HepG2 (cell line): Measurements from ENCODE around the gene ACVR1B. TPM values are rescaled to one million over a fixed set of nuclear protein-coding genes. Genes with fewer than 3 reads are reported as not detected.

Experiments
- CCDC6 ChIP-seq: sonication (generic); formaldehyde crosslinking; IDR thresholded peaks from 2 replicates; pipeline ENCODE4 v1.8.1; 2022; ENCODE audit warnings: mild to moderate bottlenecking, missing genetic modification reagents, moderate library complexity
- CTCF ChIP-seq: sonication (generic); formaldehyde crosslinking; IDR thresholded peaks from 2 replicates; pipeline ENCODE4 v1.5.0; 2020; ENCODE audit warnings: mild to moderate bottlenecking, missing genetic modification reagents, moderate library complexity
- EZH2 ChIP-seq: conservative IDR thresholded peaks from 2 replicates; pipeline ENCODE4 v1.6.1; 2012; ENCODE audit warnings: mild to moderate bottlenecking, low read depth, low read length, moderate library complexity
- ISX ChIP-seq: sonication (generic); formaldehyde crosslinking; conservative IDR thresholded peaks from 2 replicates; pipeline ENCODE4 v1.5.0; 2020; ENCODE audit warnings: missing genetic modification reagents
- KDM5B ChIP-seq: sonication (generic); formaldehyde crosslinking; IDR thresholded peaks from 2 replicates; pipeline ENCODE4 v1.4.0; 2020; ENCODE audit warnings: missing genetic modification reagents, mild to moderate bottlenecking, borderline replicate concordance
- KDM6A ChIP-seq: IDR thresholded peaks from 2 replicates; pipeline ENCODE4 v1.6.1; 2016; ENCODE audit warnings: low read depth
- KLF13 ChIP-seq: sonication (generic); formaldehyde crosslinking; IDR thresholded peaks from 2 replicates; pipeline ENCODE4 v1.4.0; 2020; ENCODE audit warnings: mild to moderate bottlenecking, missing genetic modification reagents
- MAZ ChIP-seq, 2 experiments: sonication (generic) in 1 of 2; formaldehyde crosslinking in 1 of 2; IDR thresholded peaks; 2 replicates each; pipeline versions ENCODE4 v1.5.0 to v1.6.1; 2012 to 2020; ENCODE audit warnings: low read depth in 2 of 2, mild to moderate bottlenecking in 2 of 2, borderline replicate concordance in 1 of 2, improper control_type of control experiment in 1 of 2, low read length in 1 of 2, missing genetic modification reagents in 1 of 2, moderate library complexity in 1 of 2
- MEIS1 ChIP-seq: sonication (generic); formaldehyde crosslinking; IDR thresholded peaks from 2 replicates; pipeline ENCODE4 v1.9.0; 2021; ENCODE audit warnings: mild to moderate bottlenecking, missing genetic modification reagents, moderate library complexity, borderline replicate concordance
- MEIS2 ChIP-seq: sonication (generic); formaldehyde crosslinking; IDR thresholded peaks from 2 replicates; pipeline ENCODE4 v1.9.0; 2021; ENCODE audit warnings: mild to moderate bottlenecking, missing genetic modification reagents
- MTF1 ChIP-seq: sonication (generic); formaldehyde crosslinking; IDR thresholded peaks from 2 replicates; pipeline ENCODE4 v1.5.0; 2020; ENCODE audit warnings: missing genetic modification reagents
- NBN ChIP-seq: fragments of 450-650 bp; conservative IDR thresholded peaks from 2 replicates; pipeline ENCODE4 v1.6.1; 2017
- RCOR2 ChIP-seq: IDR thresholded peaks from 2 replicates; pipeline ENCODE4 v1.6.1; 2016; ENCODE audit warnings: missing biosample characterization, missing genetic modification reagents
- RFXANK ChIP-seq: IDR thresholded peaks from 2 replicates; pipeline ENCODE4 v1.6.1; 2016
- ZKSCAN5 ChIP-seq: sonication (generic); formaldehyde crosslinking; IDR thresholded peaks from 2 replicates; pipeline ENCODE4 v1.5.1; 2020; ENCODE audit warnings: mild to moderate bottlenecking, missing genetic modification reagents
- ZNF142 ChIP-seq: sonication (generic); formaldehyde crosslinking; IDR thresholded peaks from 2 replicates; pipeline ENCODE4 v1.4.0; 2020; ENCODE audit warnings: missing genetic modification reagents
- ZNF3 ChIP-seq: IDR thresholded peaks from 2 replicates; pipeline ENCODE4 v1.7.0; 2017; ENCODE audit warnings: inconsistent platforms
- ZNF503 ChIP-seq: sonication (generic); formaldehyde crosslinking; IDR thresholded peaks from 2 replicates; pipeline ENCODE4 v1.4.0; 2020; ENCODE audit warnings: missing genetic modification reagents
- ZNF580 ChIP-seq: IDR thresholded peaks from 2 replicates; pipeline ENCODE4 v1.6.1; 2016; ENCODE audit warnings: low read depth, borderline replicate concordance
- ZNF678 ChIP-seq: sonication (generic); formaldehyde crosslinking; IDR thresholded peaks from 2 replicates; pipeline ENCODE4 v1.4.0; 2020; ENCODE audit warnings: mild to moderate bottlenecking, missing genetic modification reagents
- polyA plus RNA-seq, 8 experiments: library from polyadenylated mRNA; depleted of rRNA in 3 of 8; stranded (reverse) in 7 of 8; unstranded in 1 of 8; fragments of >200 nt; fragmentation: Illumina TruSeq in 4 of 8; extraction: Trizol in 4 of 8; gene quantifications; 2 replicates each; pipeline versions ENCODE4 v1.2.1 to v1.2.3, GENCODE V29; 2011 to 2016; ENCODE audit warnings: low read depth in 4 of 8, missing spikeins in 1 of 8, mixed read lengths in 1 of 8; ENCODE audit not compliant: insufficient read depth in 1 of 8
- total RNA-seq, 5 experiments: library from RNA; depleted of rRNA; stranded (reverse); fragments of >200 nt; fragmentation: Illumina TruSeq; extraction: Trizol; gene quantifications; 2 replicates each; pipeline ENCODE4 v1.2.3, GENCODE V29; 2016; ENCODE audit warnings: low read depth in 1 of 5

The ACVR1B gene
- total and polyA plus RNA-seq, 2 of the 13 experiments (the other 11 are each of a cell fraction or from before 2014, with no cell fraction given): 8.9 to 12.1 TPM

- TF ChIP-seq ZNF3 (CRISPR knock-in tag): no peak
- TF ChIP-seq ZNF503 (CRISPR knock-in tag): no peak
- no peak for TF ChIP-seq NBN
- TF ChIP-seq ZNF580 (CRISPR knock-in tag): no peak
- no peak for TF ChIP-seq MEIS1 (CRISPR knock-in tag)
- no peak for TF ChIP-seq EZH2
- TF ChIP-seq ZNF142 (CRISPR knock-in tag): no peak
- TF ChIP-seq MTF1: no peak
- TF ChIP-seq MEIS2: no peak; the same call in 1 of the 2 replicates
- TF ChIP-seq CCDC6: 0 out of 2 replicates have a peak, but pooled peaks have one; percentile 50
- no peak for TF ChIP-seq RCOR2
- no peak; the same call in 1 of the 2 replicates for TF ChIP-seq KDM5B
- no peak for TF ChIP-seq RFXANK (CRISPR knock-in tag)
- peak; percentile 99 for TF ChIP-seq CTCF
- TF ChIP-seq ZKSCAN5 (CRISPR knock-in tag): no peak
- no peak for TF ChIP-seq KDM6A
- TF ChIP-seq ZNF678 (CRISPR knock-in tag): no peak
- no peak for TF ChIP-seq MAZ (IDR thresholded peaks at IDR 0.05; ENCODE audit: borderline replicate concordance, low read depth, low read length)
- TF ChIP-seq MAZ (CRISPR knock-in tag; IDR thresholded peaks at IDR 0.05; ENCODE audit: low read depth): peak; percentile 74
- TF ChIP-seq KLF13: no peak
- TF ChIP-seq ISX (CRISPR knock-in tag): no peak
Measured at GRCh38 chr12:52023182-52023975, 71.9 kb downstream of the ACVR1B start (continued).
